CD4-positive, CD25-positive, alpha-beta regulatory T cell (primary cell): ENCODE measurements around the gene SSC5D. TPM values are rescaled to one million over a fixed set of nuclear protein-coding genes. Genes with fewer than 3 reads are reported as not detected.

Experiments used
- ATAC-seq, 2 donors: fragments of 150-1000 bp; cut with Tn5 transposase; one replicate each; pipeline ENCODE4 v1.10.0; 2021; ENCODE audit warnings: low read depth in 2 of 2, moderate number of reproducible peaks in 2 of 2, moderate library complexity in 1 of 2
- DNase-seq, 3 donors: peaks; one replicate each; pipeline versions ENCODE4 v3.0.0 to v3.0.0-alpha.2; 2012 to 2022; ENCODE audit warnings: mixed read lengths in 1 of 3
- H3K27ac ChIP-seq: one replicate; pipeline ENCODE4 v1.7.0; 2013; ENCODE audit warnings: mild to moderate bottlenecking, low read length; ENCODE audit not compliant: insufficient read depth, poor library complexity, severe bottlenecking
- H3K27me3 ChIP-seq: one replicate; pipeline ENCODE4 v1.7.0; 2013; ENCODE audit warnings: low read length; ENCODE audit not compliant: control insufficient read depth, insufficient read depth
- H3K36me3 ChIP-seq: one replicate; pipeline ENCODE4 v1.7.0; 2013; ENCODE audit warnings: mild to moderate bottlenecking, low read length, moderate library complexity; ENCODE audit not compliant: control insufficient read depth, insufficient read depth
- H3K4me1 ChIP-seq: 2 replicates; pipeline ENCODE4 v1.7.0; 2013; ENCODE audit warnings: mild to moderate bottlenecking, low read length; ENCODE audit not compliant: insufficient read depth, control insufficient read depth, poor library complexity, severe bottlenecking
- H3K4me3 ChIP-seq: one replicate; pipeline ENCODE4 v1.7.0; 2013; ENCODE audit warnings: low read depth, mild to moderate bottlenecking, low read length, moderate library complexity
- H3K9me3 ChIP-seq, 2 experiments: 1 replicate in 1 of 2; 2 replicates in 1 of 2; pipeline ENCODE4 v1.7.0; 2013; ENCODE audit warnings: low read length in 2 of 2, mild to moderate bottlenecking in 1 of 2, moderate library complexity in 1 of 2; ENCODE audit not compliant: control insufficient read depth in 2 of 2
- H3K27ac Mint-ChIP-seq, 3 donors: one replicate each; pipeline ENCODE4 v1.8.0; 2020 to 2022; ENCODE audit warnings: mild to moderate bottlenecking in 3 of 3, mixed read lengths in 3 of 3, moderate library complexity in 2 of 3
- H3K27me3 Mint-ChIP-seq: one replicate; pipeline ENCODE4 v1.8.0; 2022; ENCODE audit warnings: mild to moderate bottlenecking, mixed read lengths
- H3K36me3 Mint-ChIP-seq: one replicate; pipeline ENCODE4 v1.8.0; 2020; ENCODE audit warnings: mixed read lengths
- H3K4me1 Mint-ChIP-seq, 4 donors: one replicate each; pipeline ENCODE4 v1.8.0; 2020 to 2022; ENCODE audit warnings: mixed read lengths in 4 of 4, mild to moderate bottlenecking in 1 of 4
- H3K4me3 Mint-ChIP-seq, 4 donors: one replicate each; pipeline ENCODE4 v1.8.0; 2020 to 2022; ENCODE audit warnings: mild to moderate bottlenecking in 4 of 4, mixed read lengths in 4 of 4, moderate library complexity in 3 of 4
- H3K9me3 Mint-ChIP-seq, 7 donors: one replicate each; pipeline ENCODE4 v1.8.0; 2020 to 2022; ENCODE audit warnings: mixed read lengths in 7 of 7, mild to moderate bottlenecking in 3 of 7, moderate library complexity in 2 of 7
- polyA plus RNA-seq, 4 donors: library from polyadenylated mRNA; unstranded; fragments of 300-500 nt; fragmentation: Illumina TruSeq; gene quantifications; one replicate each; pipeline ENCODE4 v1.2.3, GENCODE V29; 2021
- total RNA-seq: library from RNA; stranded (reverse); gene quantifications from one replicate; pipeline ENCODE4 v1.2.3, GENCODE V29; 2022

The SSC5D gene
- total RNA-seq (0.27 TPM), polyA plus RNA-seq (not detected)

GRCh38 chr19:55487924-55488687, at the start of gene SSC5D:
Gene SSC5D (plus strand): TSS chr19:55488436. CDS start chr19:55488590, 154 bp downstream.
- no peaks in the 10 kb centered on the region for H3K9me3 Mint-ChIP-seq
- ATAC-seq = no peak
- no peaks in the 10 kb centered on the region for H3K36me3 ChIP-seq
- H3K4me1 ChIP-seq = peaks cover 21% of the 10 kb centered on the region
- H3K4me3 Mint-ChIP-seq = peak within 1 kb of the TSS in 3 of 4 donors; percentile 39 to 93 (median 56)
- no peak within 1 kb of the TSS for H3K27ac ChIP-seq
- no peaks in the 10 kb centered on the region for H3K9me3 ChIP-seq
- peaks cover 0 to 8% (median 3%) of the 10 kb centered on the region in 4 donors for H3K4me1 Mint-ChIP-seq
- no peaks in the 10 kb centered on the region for H3K27me3 Mint-ChIP-seq
- peak within 1 kb of the TSS in 2 of 3 donors; percentile 31 to 87 for H3K27ac Mint-ChIP-seq
- H3K36me3 Mint-ChIP-seq = no peaks in the 10 kb centered on the region
- no peak for DNase-seq
- no peaks in the 10 kb centered on the region for H3K27me3 ChIP-seq
- H3K4me3 ChIP-seq = no peak within 1 kb of the TSS

- DNase-seq (no peak), ATAC-seq (no peak)
- H3K27me3 ChIP-seq = peaks cover 23% of the 10 kb centered on the region
- H3K4me1 Mint-ChIP-seq = peaks cover 0 to 25% (median 5%) of the 10 kb centered on the region in 4 donors
- H3K4me3 Mint-ChIP-seq = no peak overlapping the region
- H3K27me3 Mint-ChIP-seq = peaks cover 54% of the 10 kb centered on the region
- no peak overlapping the region for H3K4me3 ChIP-seq
- H3K4me1 ChIP-seq = peaks cover 21% of the 10 kb centered on the region
- no peaks in the 10 kb centered on the region for H3K9me3 ChIP-seq
- H3K27ac ChIP-seq = no peak overlapping the region
- H3K27ac Mint-ChIP-seq = no peak overlapping the region
- H3K9me3 Mint-ChIP-seq = peaks cover 0 to 9% (median 0%) of the 10 kb centered on the region in 7 donors
- H3K36me3 ChIP-seq = no peaks in the 10 kb centered on the region
- no peaks in the 10 kb centered on the region for H3K36me3 Mint-ChIP-seq
Observed at GRCh38 chr19:55439052-55439451, 49.2 kb upstream of the SSC5D start.

DNA sequence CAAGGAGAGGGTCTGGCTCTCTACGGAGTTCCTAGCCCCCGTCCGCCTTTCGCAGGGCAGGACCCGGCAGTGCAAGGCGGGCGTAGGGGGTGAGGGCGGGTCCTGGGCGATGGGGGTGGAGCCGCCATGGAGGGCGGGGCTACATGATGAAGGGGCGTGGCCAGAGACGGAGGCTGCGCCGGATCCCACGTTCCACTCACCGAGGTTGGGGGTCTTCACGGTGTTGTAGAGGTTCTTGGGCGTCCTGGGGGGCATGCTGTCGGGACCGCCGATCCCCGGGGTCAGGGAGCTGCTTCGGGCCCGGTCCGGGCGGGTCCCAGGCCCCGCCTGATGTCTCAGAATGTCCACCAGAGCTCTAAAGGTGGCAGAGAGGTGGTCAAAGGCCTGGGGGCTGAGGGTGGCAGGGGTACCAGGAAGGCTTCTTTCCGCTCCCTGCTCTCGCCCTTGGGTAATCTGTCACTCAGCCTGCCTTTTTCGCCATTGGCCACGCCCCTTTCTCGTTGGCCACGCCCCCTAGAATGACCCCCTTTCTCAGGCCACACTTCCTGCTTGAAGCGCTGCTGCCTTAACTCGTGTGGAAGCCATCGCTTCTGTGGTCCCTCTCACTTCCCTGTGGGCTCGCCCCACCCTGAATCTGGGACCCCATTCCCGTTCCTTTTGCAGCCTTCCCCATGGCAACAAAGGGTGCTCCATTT, 47.7 kb upstream of the SSC5D start:
- H3K36me3 ChIP-seq = no peaks in the 10 kb centered on the region
- peaks cover 0 to 9% (median 0%) of the 10 kb centered on the region in 7 donors for H3K9me3 Mint-ChIP-seq
- H3K4me3 ChIP-seq = no peak overlapping the region
- H3K27me3 Mint-ChIP-seq = peaks cover 66% of the 10 kb centered on the region
- H3K4me1 Mint-ChIP-seq = peaks cover 0 to 25% (median 8%) of the 10 kb centered on the region in 4 donors
- H3K27ac Mint-ChIP-seq = no peak overlapping the region
- H3K27me3 ChIP-seq = peaks cover 28% of the 10 kb centered on the region
- DNase-seq (no peak), ATAC-seq (no peak)
- peaks cover 21% of the 10 kb centered on the region for H3K4me1 ChIP-seq
- no peaks in the 10 kb centered on the region for H3K36me3 Mint-ChIP-seq
- no peaks in the 10 kb centered on the region for H3K9me3 ChIP-seq
- peak overlapping the region in 2 of 4 donors; percentile 1 to 30 for H3K4me3 Mint-ChIP-seq
- no peak overlapping the region for H3K27ac ChIP-seq

- peaks cover 73% of the 10 kb centered on the region for H3K27me3 Mint-ChIP-seq
- no peak overlapping the region for H3K4me3 ChIP-seq
- H3K4me3 Mint-ChIP-seq = peak overlapping the region in 3 of 4 donors; percentile 1 to 73 (median 30)
- peak overlapping the region in 1 of 3 donors; percentile 32 for H3K27ac Mint-ChIP-seq
- H3K4me1 Mint-ChIP-seq = peaks cover 0 to 25% (median 8%) of the 10 kb centered on the region in 4 donors
- no peaks in the 10 kb centered on the region for H3K9me3 ChIP-seq
- peaks cover 28% of the 10 kb centered on the region for H3K27me3 ChIP-seq
- H3K36me3 Mint-ChIP-seq = no peaks in the 10 kb centered on the region
- no peak for DNase-seq
- peaks cover 0 to 9% (median 0%) of the 10 kb centered on the region in 7 donors for H3K9me3 Mint-ChIP-seq
- H3K4me1 ChIP-seq = peaks cover 21% of the 10 kb centered on the region
- no peak overlapping the region for H3K27ac ChIP-seq
- ATAC-seq = no peak
- no peaks in the 10 kb centered on the region for H3K36me3 ChIP-seq
Observed at GRCh38 chr19:55441319-55441691, 46.9 kb upstream of the SSC5D start.

- H3K4me1 Mint-ChIP-seq = peaks cover 0 to 25% (median 8%) of the 10 kb centered on the region in 4 donors
- no peaks in the 10 kb centered on the region for H3K36me3 Mint-ChIP-seq
- no peak for DNase-seq
- H3K27ac Mint-ChIP-seq = peak overlapping the region in 1 of 3 donors; percentile 32
- no peak overlapping the region for H3K4me3 ChIP-seq
- H3K4me3 Mint-ChIP-seq = peak overlapping the region in 2 of 4 donors; percentile 30 to 73
- H3K27me3 ChIP-seq = peaks cover 27% of the 10 kb centered on the region
- peaks cover 0 to 7% (median 0%) of the 10 kb centered on the region in 7 donors for H3K9me3 Mint-ChIP-seq
- peaks cover 71% of the 10 kb centered on the region for H3K27me3 Mint-ChIP-seq
- no peak for ATAC-seq
- H3K36me3 ChIP-seq = no peaks in the 10 kb centered on the region
- peaks cover 21% of the 10 kb centered on the region for H3K4me1 ChIP-seq
- H3K27ac ChIP-seq = no peak overlapping the region
- H3K9me3 ChIP-seq = no peaks in the 10 kb centered on the region
Observed at GRCh38 chr19:55441692-55442321, 46.4 kb upstream of the SSC5D start.

DNA sequence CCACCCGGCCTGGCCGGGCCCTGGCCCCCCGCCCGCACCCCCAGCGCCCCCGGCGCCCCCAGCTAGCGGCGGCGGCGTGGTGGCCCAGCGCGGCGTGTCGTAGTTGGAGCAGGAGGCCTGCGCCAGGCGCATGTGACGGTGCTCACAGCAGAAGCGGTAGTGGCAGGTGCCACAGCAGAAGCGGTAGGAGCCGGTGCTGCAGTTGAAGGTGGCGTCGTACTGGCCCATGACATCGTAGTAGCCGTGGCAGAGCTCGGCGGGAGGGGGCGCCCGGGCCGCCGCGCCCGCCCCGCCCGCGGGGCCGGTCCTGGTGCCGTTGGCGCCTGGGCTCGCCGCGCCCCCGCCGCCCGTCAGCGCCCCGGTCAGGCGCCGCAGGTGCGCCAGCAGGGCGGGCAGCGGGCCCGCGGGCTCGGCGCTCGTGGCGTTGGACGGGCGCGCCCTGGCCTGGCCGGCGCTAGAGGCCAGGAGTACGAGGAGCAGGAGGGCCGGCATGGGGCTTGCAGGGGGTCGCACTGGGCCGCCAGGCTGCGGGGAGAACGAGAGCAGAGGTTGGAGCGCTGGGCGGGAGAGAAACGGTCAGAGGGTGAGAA, 45.8 kb upstream of the SSC5D start:
- H3K4me1 ChIP-seq = peaks cover 21% of the 10 kb centered on the region
- ATAC-seq = no peak
- H3K27ac ChIP-seq = no peak overlapping the region
- no peak overlapping the region for H3K4me3 ChIP-seq
- Mint-ChIP-seq H3K27me3 (peaks cover 65% of the 10 kb centered on the region), H3K36me3 (no peaks in the 10 kb centered on the region), H3K4me3 (no peak overlapping the region), H3K9me3 (peaks cover 0 to 7% (median 0%) of the 10 kb centered on the region in 7 donors), H3K4me1 (peaks cover 0 to 25% (median 8%) of the 10 kb centered on the region in 4 donors), H3K27ac (no peak overlapping the region)
- H3K27me3 ChIP-seq = peaks cover 27% of the 10 kb centered on the region
- no peaks in the 10 kb centered on the region for H3K36me3 ChIP-seq
- DNase-seq = no peak
- H3K9me3 ChIP-seq = no peaks in the 10 kb centered on the region

DNA sequence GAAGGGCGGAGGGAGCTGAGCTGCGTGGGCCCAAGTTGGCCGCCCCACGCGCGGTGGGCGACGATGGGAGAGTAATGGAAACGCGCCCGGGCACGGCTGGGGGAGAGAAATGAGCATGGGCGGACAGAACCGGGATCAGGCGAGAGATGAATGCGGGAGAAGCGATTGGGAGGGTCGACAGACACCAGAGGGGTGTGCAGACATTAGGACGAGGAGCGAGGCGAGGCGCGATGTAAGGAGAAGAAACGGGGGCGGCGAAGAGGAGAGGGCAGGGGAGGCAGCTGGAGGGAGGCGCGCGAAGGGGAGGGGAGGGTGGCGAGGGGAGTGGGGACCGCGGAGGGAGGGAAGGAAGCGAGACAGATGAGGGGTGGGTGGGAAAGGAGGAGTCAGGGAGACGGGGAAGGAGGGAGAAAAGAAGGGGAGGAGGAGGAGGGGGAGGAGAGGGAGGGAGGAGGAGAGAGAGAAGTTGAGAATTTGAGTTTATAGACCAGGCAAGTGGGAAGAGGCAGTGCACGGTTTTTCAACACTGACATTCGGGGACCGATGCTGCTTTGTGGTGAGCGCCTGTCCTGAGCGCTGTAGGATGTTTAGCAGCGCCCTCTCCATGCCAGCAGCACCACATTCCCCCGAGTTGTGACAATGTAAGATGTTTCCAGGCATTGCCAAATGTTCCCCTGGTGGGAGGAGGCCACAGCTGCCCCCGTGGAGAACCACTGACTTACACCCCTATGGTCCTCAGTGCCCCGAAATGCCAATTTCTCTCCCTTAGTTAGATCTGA, 45.0 kb upstream of the SSC5D start, which contains the start of gene SHISA7:
Gene SHISA7 (minus strand): TSS at position 256 of the 779 bp plus-strand sequence. CDS start 437 bp downstream, outside the sequence.
- Mint-ChIP-seq H3K9me3 (peaks cover 0 to 6% (median 0%) of the 10 kb centered on the region in 7 donors), H3K36me3 (no peaks in the 10 kb centered on the region), H3K4me1 (peaks cover 0 to 25% (median 8%) of the 10 kb centered on the region in 4 donors), H3K27me3 (peaks cover 65% of the 10 kb centered on the region), H3K4me3 (no peak within 1 kb of the TSS), H3K27ac (peak within 1 kb of the TSS in 1 of 3 donors; percentile 52)
- Histone ChIP-seq H3K4me1 (peaks cover 21% of the 10 kb centered on the region), H3K27me3 (peaks cover 27% of the 10 kb centered on the region), H3K4me3 (no peak within 1 kb of the TSS), H3K27ac (no peak within 1 kb of the TSS), H3K9me3 (no peaks in the 10 kb centered on the region), H3K36me3 (no peaks in the 10 kb centered on the region)
- DNase-seq = no peak
- no peak for ATAC-seq
